Activated naive CD8-positive, alpha-beta T cell (primary cell): Measurements from ENCODE around the gene PAMR1.

ENCODE experiments used
- H3K27ac Mint-ChIP-seq: one replicate; pipeline ENCODE4 v1.8.0; 2021; ENCODE audit warnings: mixed read lengths
- H3K27me3 Mint-ChIP-seq: one replicate; pipeline ENCODE4 v1.8.0; 2021; ENCODE audit warnings: mixed read lengths
- H3K36me3 Mint-ChIP-seq: one replicate; pipeline ENCODE4 v1.8.0; 2021; ENCODE audit warnings: mixed read lengths
- H3K4me1 Mint-ChIP-seq: one replicate; pipeline ENCODE4 v1.8.0; 2021; ENCODE audit warnings: low read depth, mixed read lengths
- H3K4me3 Mint-ChIP-seq: one replicate; pipeline ENCODE4 v1.8.0; 2021; ENCODE audit warnings: mild to moderate bottlenecking, mixed read lengths
- H3K9me3 Mint-ChIP-seq: one replicate; pipeline ENCODE4 v1.8.0; 2021; ENCODE audit warnings: low read depth, mixed read lengths

PAMR1 gene, protein sequence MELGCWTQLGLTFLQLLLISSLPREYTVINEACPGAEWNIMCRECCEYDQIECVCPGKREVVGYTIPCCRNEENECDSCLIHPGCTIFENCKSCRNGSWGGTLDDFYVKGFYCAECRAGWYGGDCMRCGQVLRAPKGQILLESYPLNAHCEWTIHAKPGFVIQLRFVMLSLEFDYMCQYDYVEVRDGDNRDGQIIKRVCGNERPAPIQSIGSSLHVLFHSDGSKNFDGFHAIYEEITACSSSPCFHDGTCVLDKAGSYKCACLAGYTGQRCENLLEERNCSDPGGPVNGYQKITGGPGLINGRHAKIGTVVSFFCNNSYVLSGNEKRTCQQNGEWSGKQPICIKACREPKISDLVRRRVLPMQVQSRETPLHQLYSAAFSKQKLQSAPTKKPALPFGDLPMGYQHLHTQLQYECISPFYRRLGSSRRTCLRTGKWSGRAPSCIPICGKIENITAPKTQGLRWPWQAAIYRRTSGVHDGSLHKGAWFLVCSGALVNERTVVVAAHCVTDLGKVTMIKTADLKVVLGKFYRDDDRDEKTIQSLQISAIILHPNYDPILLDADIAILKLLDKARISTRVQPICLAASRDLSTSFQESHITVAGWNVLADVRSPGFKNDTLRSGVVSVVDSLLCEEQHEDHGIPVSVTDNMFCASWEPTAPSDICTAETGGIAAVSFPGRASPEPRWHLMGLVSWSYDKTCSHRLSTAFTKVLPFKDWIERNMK

DNA sequence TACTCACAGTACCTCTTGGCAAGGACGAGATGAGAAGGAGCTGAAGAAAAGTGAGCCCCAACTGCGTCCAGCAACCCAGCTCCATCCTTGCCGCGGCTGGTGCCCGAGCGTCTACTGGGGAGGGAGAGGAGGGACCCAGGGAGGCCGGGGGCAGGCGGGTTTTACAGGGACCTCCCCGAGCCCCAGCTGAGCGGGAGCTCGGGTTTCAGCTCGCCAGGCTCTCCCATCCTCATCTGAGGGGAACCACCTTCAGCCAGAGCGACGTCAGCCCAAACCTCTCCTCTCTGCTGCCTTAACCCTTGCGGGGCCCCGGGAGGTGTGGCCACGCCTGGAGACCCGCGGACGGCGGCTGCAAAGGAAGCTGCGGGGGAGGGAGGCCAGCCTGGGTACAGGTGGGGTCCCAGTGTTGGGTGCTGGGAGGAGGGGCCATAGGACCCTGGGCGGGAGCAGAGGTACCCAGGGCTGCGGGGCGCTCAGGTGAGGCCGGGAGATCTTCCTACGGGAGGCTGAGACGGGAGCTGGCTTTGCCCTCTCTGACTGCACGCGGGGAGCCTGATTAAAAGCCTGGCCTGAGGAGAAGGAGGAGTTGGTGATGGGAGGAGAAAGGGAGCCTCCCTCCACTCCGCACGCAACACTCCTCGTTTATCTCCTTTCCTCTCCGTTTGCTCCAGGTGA, at the start of gene PAMR1:
Gene PAMR1, minus strand, starts transcription at position 116 of the 675 bp plus-strand sequence. Its CDS starts 31 bp downstream, at position 85.
- Mint-ChIP-seq H3K9me3 (no peaks in the 10 kb centered on the region), H3K27ac (no peak within 1 kb of the TSS), H3K4me1 (peaks cover 4% of the 10 kb centered on the region), H3K4me3 (no peak within 1 kb of the TSS), H3K27me3 (peaks cover 42% of the 10 kb centered on the region), H3K36me3 (peaks cover 2% of the 10 kb centered on the region)

DNA sequence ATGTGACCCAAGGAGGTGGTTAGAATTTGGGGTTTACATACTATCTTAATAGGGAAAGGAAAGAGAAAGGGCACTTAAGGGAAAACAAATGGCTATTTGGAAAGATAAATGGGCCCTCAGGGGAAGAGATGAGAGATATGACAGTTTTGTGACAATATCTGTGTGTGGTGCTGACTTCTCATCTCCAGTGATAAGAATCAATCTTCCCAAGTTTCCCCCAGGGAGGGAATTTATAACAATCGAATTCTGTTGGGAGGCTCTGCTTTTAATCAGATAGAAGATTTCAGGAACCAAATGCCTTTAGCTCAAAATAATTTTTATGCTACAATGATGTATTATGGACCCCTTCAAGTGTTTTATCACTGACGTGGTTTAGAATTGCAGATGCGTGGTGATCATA, 46.3 kb upstream of the PAMR1 start:
- peaks cover 12% of the 10 kb centered on the region for H3K9me3 Mint-ChIP-seq
- peaks cover 14% of the 10 kb centered on the region for H3K27me3 Mint-ChIP-seq
- no peaks in the 10 kb centered on the region for H3K36me3 Mint-ChIP-seq
- no peak overlapping the region for H3K4me3 Mint-ChIP-seq
- no peaks in the 10 kb centered on the region for H3K4me1 Mint-ChIP-seq
- H3K27ac Mint-ChIP-seq, result no peak overlapping the region

DNA sequence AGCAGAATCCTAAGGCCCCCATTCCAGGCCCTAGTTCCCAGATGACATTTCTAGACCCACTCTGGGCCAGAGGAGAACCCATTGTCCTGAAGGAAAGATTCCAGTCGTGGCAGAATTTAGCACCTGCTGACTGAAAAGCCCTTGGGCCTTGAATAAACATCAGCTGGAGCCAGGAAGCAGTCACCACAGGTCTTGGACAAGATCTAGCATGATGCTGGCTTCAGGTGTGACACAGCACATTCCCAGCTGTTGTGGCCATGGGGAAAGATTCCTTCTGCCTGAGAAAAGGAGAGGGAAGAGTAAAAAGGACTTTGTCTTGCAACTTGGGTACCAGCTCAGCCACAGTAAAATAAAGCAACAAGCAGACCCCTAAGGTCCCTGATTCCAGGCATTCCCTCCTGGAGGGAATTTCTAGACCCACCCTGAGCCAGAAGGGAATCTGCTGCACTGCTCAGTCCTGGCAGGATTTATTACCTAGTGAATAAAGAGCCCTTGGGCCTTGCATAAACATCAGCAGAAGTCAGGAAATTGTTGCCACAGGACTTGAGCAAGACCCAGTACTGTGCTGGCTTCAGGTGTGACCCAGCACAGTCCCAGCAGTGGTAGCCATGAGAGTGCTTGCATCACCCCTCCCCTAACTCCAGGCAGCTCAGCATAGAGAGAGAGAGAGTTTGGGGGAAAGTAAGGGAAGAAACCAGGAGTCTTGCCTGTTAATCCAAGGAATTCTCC, 42.5 kb upstream of the PAMR1 start:
- no peak overlapping the region for H3K27ac Mint-ChIP-seq
- H3K4me1 Mint-ChIP-seq, result no peaks in the 10 kb centered on the region
- H3K4me3 Mint-ChIP-seq, result no peak overlapping the region
- H3K9me3 Mint-ChIP-seq, result peaks cover 12% of the 10 kb centered on the region
- H3K36me3 Mint-ChIP-seq, result no peaks in the 10 kb centered on the region
- peaks cover 11% of the 10 kb centered on the region for H3K27me3 Mint-ChIP-seq

- peaks cover 12% of the 10 kb centered on the region for H3K27me3 Mint-ChIP-seq
- H3K36me3 Mint-ChIP-seq, result no peaks in the 10 kb centered on the region
- H3K27ac Mint-ChIP-seq, result no peak overlapping the region
- H3K9me3 Mint-ChIP-seq, result peaks cover 12% of the 10 kb centered on the region
- no peaks in the 10 kb centered on the region for H3K4me1 Mint-ChIP-seq
- no peak overlapping the region for H3K4me3 Mint-ChIP-seq
Measured at GRCh38 chr11:35566885-35567284, 41.5 kb upstream of the PAMR1 start.

DNA sequence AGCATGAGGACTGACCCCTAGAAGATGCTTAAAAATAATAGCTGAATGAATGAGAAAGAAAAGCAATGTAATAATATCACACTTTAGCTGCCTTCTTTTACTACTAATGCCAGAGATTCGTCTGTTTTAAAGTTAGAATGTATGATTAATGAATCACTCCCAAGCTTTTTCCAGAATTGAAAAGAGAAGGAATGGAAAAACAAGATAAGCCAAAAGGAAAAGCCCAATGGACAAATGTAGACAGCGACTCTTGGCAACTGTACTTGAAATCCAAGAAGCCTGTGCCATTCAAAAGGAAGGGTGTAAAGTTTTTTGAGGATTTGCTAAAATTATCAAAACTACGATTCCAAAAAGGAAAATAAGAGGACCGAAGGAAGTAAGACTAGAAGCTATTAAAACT, 40.8 kb upstream of the PAMR1 start:
- Mint-ChIP-seq H3K4me3 (no peak overlapping the region), H3K36me3 (no peaks in the 10 kb centered on the region), H3K27me3 (peaks cover 11% of the 10 kb centered on the region), H3K27ac (no peak overlapping the region), H3K4me1 (no peaks in the 10 kb centered on the region), H3K9me3 (peaks cover 12% of the 10 kb centered on the region)

- Mint-ChIP-seq H3K4me1 (no peaks in the 10 kb centered on the region), H3K27me3 (peaks cover 18% of the 10 kb centered on the region), H3K27ac (no peak overlapping the region), H3K36me3 (no peaks in the 10 kb centered on the region), H3K4me3 (no peak overlapping the region), H3K9me3 (peaks cover 4% of the 10 kb centered on the region)
Measured at GRCh38 chr11:35564245-35564595, 38.8 kb upstream of the PAMR1 start.

DNA sequence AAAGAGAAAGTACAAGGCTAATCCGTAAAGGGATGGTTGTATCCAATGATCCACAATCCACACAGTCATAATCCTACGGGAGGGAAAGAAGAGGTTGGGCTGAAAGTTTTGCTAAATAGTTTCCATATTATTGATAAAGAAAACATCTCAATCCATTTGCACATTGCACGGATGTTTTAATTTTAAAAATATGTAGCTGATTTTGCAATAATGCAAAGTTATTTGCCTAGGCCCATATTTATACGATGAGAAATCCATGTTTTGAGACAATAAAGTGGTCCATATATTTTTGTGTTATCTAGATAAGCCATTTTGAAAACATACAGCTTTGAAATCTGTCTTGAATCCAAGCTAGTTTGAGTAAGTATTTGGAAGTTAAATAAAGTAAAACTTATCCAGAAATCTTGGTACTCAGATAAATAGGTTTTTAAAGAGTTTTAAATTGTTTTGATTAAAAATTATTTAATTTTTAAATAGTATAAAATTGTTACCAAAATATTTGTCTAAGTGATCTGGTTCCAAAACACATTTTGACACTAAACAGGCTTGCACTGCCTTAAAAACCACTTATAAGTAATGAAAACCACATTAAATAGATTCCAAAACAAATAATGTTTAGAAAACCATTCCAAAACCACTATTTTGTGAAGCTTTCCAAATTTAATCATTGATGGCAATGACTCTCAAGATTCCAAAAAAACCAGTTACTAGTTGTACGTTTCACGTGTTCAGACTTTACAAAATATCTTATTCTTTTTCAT, 38.2 kb upstream of the PAMR1 start:
- Mint-ChIP-seq H3K27ac (no peak overlapping the region), H3K4me1 (no peaks in the 10 kb centered on the region), H3K36me3 (no peaks in the 10 kb centered on the region), H3K4me3 (no peak overlapping the region), H3K27me3 (peaks cover 19% of the 10 kb centered on the region), H3K9me3 (no peaks in the 10 kb centered on the region)

DNA sequence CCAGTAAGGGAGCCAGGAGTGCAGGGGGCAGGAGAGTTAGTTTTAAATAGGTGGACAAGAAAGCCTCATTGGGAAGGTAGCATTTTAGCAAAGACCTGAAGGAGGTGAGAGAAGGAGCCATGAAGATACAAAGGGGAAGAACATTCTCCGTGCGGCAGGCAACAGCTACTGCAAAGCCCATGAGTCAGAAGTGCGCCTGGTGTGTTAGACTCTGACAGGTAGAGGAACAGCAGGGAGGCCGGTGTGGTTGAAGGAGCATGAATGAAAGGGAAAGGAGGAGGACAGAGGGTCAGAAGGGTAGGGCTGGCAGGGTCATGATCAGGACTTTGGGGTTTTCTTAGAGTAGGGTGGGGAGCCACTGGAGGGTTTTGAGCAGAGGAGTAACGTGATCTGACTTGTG, 34.5 kb upstream of the PAMR1 start:
- H3K27me3 Mint-ChIP-seq, result peaks cover 20% of the 10 kb centered on the region
- H3K36me3 Mint-ChIP-seq, result no peaks in the 10 kb centered on the region
- no peak overlapping the region for H3K4me3 Mint-ChIP-seq
- H3K4me1 Mint-ChIP-seq, result no peaks in the 10 kb centered on the region
- no peaks in the 10 kb centered on the region for H3K9me3 Mint-ChIP-seq
- H3K27ac Mint-ChIP-seq, result no peak overlapping the region

GRCh38 chr11:35558513-35558912, 33.1 kb upstream of the PAMR1 start:
- Mint-ChIP-seq H3K27me3 (peaks cover 26% of the 10 kb centered on the region), H3K4me1 (no peaks in the 10 kb centered on the region), H3K27ac (no peak overlapping the region), H3K9me3 (no peaks in the 10 kb centered on the region), H3K4me3 (no peak overlapping the region), H3K36me3 (no peaks in the 10 kb centered on the region)

DNA sequence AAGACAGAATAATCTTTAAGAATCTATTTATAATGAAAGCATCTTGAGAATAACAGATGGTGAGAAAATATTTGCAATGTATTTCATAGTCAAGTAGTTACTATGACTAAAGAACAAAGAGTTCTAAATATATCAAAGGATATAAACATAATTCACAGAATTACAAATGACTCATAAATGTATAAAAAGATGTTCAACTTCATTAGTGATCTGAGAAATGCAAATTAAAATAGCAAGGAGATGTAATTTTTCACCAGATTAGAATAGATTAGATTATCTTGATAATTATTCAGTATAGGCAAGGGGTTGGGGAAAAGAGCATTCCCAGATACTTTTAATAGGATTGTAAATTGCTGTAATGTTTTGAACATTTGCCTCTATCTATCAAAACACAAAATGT, 30.1 kb upstream of the PAMR1 start:
- H3K4me3 Mint-ChIP-seq, result no peak overlapping the region

GRCh38 chr11:35554491-35555437, 29.3 kb upstream of the PAMR1 start:
- Mint-ChIP-seq H3K9me3 (no peaks in the 10 kb centered on the region), H3K27me3 (peaks cover 18% of the 10 kb centered on the region), H3K4me1 (no peaks in the 10 kb centered on the region), H3K36me3 (no peaks in the 10 kb centered on the region), H3K4me3 (no peak overlapping the region), H3K27ac (no peak overlapping the region)

More for the DNA sequence above, 30.1 kb upstream of the PAMR1 start:
- no peak overlapping the region for H3K27ac Mint-ChIP-seq
- no peaks in the 10 kb centered on the region for H3K36me3 Mint-ChIP-seq
- H3K27me3 Mint-ChIP-seq, result peaks cover 23% of the 10 kb centered on the region
- H3K9me3 Mint-ChIP-seq, result no peaks in the 10 kb centered on the region
- H3K4me1 Mint-ChIP-seq, result no peaks in the 10 kb centered on the region

- Mint-ChIP-seq H3K9me3 (no peaks in the 10 kb centered on the region), H3K27me3 (peaks cover 15% of the 10 kb centered on the region), H3K27ac (no peak overlapping the region), H3K36me3 (no peaks in the 10 kb centered on the region), H3K4me1 (no peaks in the 10 kb centered on the region), H3K4me3 (no peak overlapping the region)
Measured at GRCh38 chr11:35553831-35554230, 28.4 kb upstream of the PAMR1 start.

DNA sequence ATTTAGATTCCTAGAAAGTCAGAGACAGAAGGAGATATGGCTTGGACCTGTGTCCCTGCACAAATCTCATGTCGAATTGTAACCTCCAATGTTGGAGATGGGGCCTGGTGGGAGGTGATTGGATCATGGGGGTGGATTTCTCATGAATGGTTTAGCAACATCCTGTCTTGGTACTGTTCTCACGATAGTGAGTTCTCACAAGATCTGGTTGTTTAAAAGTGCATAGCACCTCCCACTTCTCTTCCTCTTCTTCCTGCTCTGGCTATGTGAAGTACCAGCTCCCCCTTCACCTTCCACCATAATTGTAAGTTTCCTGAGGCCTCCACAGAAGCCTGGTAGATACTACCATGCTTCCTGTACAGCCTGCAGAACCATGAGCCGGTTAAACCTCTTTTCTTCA, 27.6 kb upstream of the PAMR1 start:
- Mint-ChIP-seq H3K4me3 (no peak overlapping the region), H3K27me3 (peaks cover 15% of the 10 kb centered on the region), H3K27ac (no peak overlapping the region), H3K36me3 (no peaks in the 10 kb centered on the region), H3K4me1 (no peaks in the 10 kb centered on the region), H3K9me3 (no peaks in the 10 kb centered on the region)
